ENCODE results near the gene LRP1B.

LRP1B gene

GRCh38 chr2:141598982-141599381 is 531.8 kb downstream of the LRP1B start:
- Histone ChIP-seq H3K27me3 (replicated peaks; ENCODE audit: insufficient read depth, low read length) (no peaks in the 10 kb centered on the region), H3K4me2 (ENCODE audit: low read depth, low read length) (no peak overlapping the region), H4K20me1 (ENCODE audit: insufficient read depth, low read length) (no peaks in the 10 kb centered on the region), H3K9ac (ENCODE audit: low read length) (no peak overlapping the region), H3K9me2 (replicated peaks; ENCODE audit: insufficient read depth, low read length) (no peaks in the 10 kb centered on the region), H3F3A (ENCODE audit: insufficient read depth, low read length) (no peaks in the 10 kb centered on the region), H3K36me3 (replicated peaks; ENCODE audit: insufficient read depth, low read length) (no peaks in the 10 kb centered on the region), H3K79me2 (ENCODE audit: low read length) (no peaks in the 10 kb centered on the region), H3K9me3 (replicated peaks; ENCODE audit: insufficient read depth, low read length) (no peaks in the 10 kb centered on the region), H2AFZ (ENCODE audit: low read length) (no peak overlapping the region), H3K4me3 (ENCODE audit: low read length) (no peak overlapping the region), H3K4me1 (ENCODE audit: low read length) (no peaks in the 10 kb centered on the region), H3K27ac (ENCODE audit: low read length) (no peak overlapping the region)
- TF ChIP-seq EZH2phosphoT487 (IDR thresholded peaks at IDR 0.05; ENCODE audit: low read length) (no peak), EZH2 (optimal IDR thresholded peaks at IDR 0.05; ENCODE audit: low read depth, low read length) (no peak)
- TF ChIP-seq, protein P1, sequence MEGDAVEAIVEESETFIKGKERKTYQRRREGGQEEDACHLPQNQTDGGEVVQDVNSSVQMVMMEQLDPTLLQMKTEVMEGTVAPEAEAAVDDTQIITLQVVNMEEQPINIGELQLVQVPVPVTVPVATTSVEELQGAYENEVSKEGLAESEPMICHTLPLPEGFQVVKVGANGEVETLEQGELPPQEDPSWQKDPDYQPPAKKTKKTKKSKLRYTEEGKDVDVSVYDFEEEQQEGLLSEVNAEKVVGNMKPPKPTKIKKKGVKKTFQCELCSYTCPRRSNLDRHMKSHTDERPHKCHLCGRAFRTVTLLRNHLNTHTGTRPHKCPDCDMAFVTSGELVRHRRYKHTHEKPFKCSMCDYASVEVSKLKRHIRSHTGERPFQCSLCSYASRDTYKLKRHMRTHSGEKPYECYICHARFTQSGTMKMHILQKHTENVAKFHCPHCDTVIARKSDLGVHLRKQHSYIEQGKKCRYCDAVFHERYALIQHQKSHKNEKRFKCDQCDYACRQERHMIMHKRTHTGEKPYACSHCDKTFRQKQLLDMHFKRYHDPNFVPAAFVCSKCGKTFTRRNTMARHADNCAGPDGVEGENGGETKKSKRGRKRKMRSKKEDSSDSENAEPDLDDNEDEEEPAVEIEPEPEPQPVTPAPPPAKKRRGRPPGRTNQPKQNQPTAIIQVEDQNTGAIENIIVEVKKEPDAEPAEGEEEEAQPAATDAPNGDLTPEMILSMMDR (IDR thresholded peaks at IDR 0.05; ENCODE audit: low read length) = no peak
- DNase-seq = no peak

GRCh38 chr2:141595316-141595920 is 535.4 kb downstream of the LRP1B start:
- Histone ChIP-seq H3K9me2 (replicated peaks; ENCODE audit: insufficient read depth, low read length) (no peaks in the 10 kb centered on the region), H2AFZ (ENCODE audit: low read length) (no peak overlapping the region), H3K36me3 (replicated peaks; ENCODE audit: insufficient read depth, low read length) (no peaks in the 10 kb centered on the region), H3K27me3 (replicated peaks; ENCODE audit: insufficient read depth, low read length) (no peaks in the 10 kb centered on the region), H4K20me1 (ENCODE audit: insufficient read depth, low read length) (no peaks in the 10 kb centered on the region), H3K4me3 (ENCODE audit: low read length) (no peak overlapping the region), H3K79me2 (ENCODE audit: low read length) (no peaks in the 10 kb centered on the region), H3K9ac (ENCODE audit: low read length) (no peak overlapping the region), H3K9me3 (replicated peaks; ENCODE audit: insufficient read depth, low read length) (no peaks in the 10 kb centered on the region), H3K4me1 (ENCODE audit: low read length) (no peaks in the 10 kb centered on the region), H3F3A (ENCODE audit: insufficient read depth, low read length) (no peaks in the 10 kb centered on the region), H3K27ac (ENCODE audit: low read length) (no peak overlapping the region), H3K4me2 (ENCODE audit: low read depth, low read length) (no peak overlapping the region)
- TF ChIP-seq EZH2 (optimal IDR thresholded peaks at IDR 0.05; ENCODE audit: low read depth, low read length) (no peak), EZH2phosphoT487 (IDR thresholded peaks at IDR 0.05; ENCODE audit: low read length) (no peak)
- TF ChIP-seq, protein P1 (IDR thresholded peaks at IDR 0.05; ENCODE audit: low read length) = no peak
- DNase-seq = no peak

- no peak overlapping the region for H3K27ac ChIP-seq (ENCODE audit: low read length)
- no peaks in the 10 kb centered on the region for H3K9me3 ChIP-seq (replicated peaks; ENCODE audit: insufficient read depth, low read length)
- H2AFZ ChIP-seq (ENCODE audit: low read length) = no peak overlapping the region
- TF ChIP-seq, protein P1 (IDR thresholded peaks at IDR 0.05; ENCODE audit: low read length) = no peak
- TF ChIP-seq EZH2phosphoT487 (IDR thresholded peaks at IDR 0.05; ENCODE audit: low read length) (no peak), EZH2 (optimal IDR thresholded peaks at IDR 0.05; ENCODE audit: low read depth, low read length) (no peak)
- H4K20me1 ChIP-seq (ENCODE audit: insufficient read depth, low read length) = no peaks in the 10 kb centered on the region
- DNase-seq = no peak
- no peaks in the 10 kb centered on the region for H3K4me1 ChIP-seq (ENCODE audit: low read length)
- no peak overlapping the region for H3K4me3 ChIP-seq (ENCODE audit: low read length)
- H3K36me3 ChIP-seq (replicated peaks; ENCODE audit: insufficient read depth, low read length) = no peaks in the 10 kb centered on the region
- H3K4me2 ChIP-seq (ENCODE audit: low read depth, low read length) = no peak overlapping the region
- H3K79me2 ChIP-seq (ENCODE audit: low read length) = no peaks in the 10 kb centered on the region
- H3K9me2 ChIP-seq (replicated peaks; ENCODE audit: insufficient read depth, low read length) = no peaks in the 10 kb centered on the region
- no peaks in the 10 kb centered on the region for H3K27me3 ChIP-seq (replicated peaks; ENCODE audit: insufficient read depth, low read length)
- no peaks in the 10 kb centered on the region for H3F3A ChIP-seq (ENCODE audit: insufficient read depth, low read length)
- H3K9ac ChIP-seq (ENCODE audit: low read length) = no peak overlapping the region
These were observed 539.0 kb downstream of the LRP1B start for GRCh38 chr2:141591787-141592186.
